GM18520 (cell line): ENCODE data around the gene PPP1R12B.
"Not testable (repeated sequence)": the region's sequence is repeated elsewhere in the genome, so short reads cannot be mapped to it uniquely, and the experiment has no call there.

Experiments
- ATAC-seq: cut with Tn5 transposase; IDR thresholded peaks from one replicate; pipeline ENCODE4 v1.9.1; 2021; ENCODE audit not compliant: unreplicated experiment

PPP1R12B gene

DNA sequence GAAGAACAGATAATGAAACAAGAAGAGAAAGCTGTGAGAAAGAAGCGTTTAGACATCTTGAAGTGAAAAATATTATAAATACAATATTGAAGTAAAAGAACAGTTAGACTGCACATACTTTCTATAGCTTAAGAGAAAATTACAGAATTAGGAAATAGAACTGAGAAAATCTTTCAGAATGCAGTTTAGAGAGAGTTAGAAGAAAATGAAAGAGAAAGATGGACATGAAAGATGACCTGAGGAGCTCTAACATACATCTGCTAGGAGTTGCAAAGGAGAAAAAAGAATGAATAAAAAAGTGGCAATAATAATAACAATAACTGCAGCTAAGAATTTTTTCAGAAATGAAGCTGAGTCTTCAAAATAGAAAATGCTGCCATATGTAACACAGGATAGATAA, 173.0 kb downstream of the PPP1R12B start:
- not testable (repeated sequence) for ATAC-seq

DNA sequence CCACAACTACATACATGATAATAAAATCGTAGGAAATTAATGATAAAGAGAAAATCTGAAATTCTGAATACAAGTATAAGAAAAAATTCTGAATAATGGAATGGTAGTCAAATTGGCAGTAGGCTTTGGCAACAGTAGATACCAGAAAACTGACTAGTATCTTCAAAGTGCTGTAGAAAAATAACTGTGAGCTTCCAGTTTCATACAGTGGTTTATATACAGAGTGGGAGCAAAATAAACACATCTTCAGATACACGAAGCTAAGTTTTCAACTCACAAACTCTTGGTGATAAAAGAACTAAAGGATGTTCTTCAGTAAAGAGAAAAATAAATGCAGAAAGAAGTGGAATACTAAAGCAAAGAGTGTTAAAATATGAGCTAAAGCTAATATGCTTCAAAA, 173.4 kb downstream of the PPP1R12B start:
- no peak for ATAC-seq

DNA sequence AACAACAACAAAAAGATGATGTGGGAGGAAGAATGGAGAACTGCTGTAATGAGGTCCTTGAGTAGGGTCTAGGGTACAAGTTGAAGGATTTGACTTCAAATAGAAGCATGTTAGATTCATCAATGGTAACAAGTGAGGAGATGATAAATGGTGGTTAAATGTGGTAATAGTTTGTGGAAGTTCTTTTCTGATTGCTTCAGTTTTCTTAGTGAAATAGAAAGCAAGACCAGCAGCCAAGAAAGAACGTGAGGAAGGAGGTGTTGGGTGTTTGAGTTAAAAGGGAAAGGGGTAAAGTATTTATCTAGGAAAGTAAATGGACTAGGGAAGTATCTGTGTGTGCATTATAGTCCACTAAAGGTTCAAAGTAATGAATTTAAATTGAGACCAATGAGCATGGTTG, 177.6 kb downstream of the PPP1R12B start:
- ATAC-seq: not testable (repeated sequence)

DNA sequence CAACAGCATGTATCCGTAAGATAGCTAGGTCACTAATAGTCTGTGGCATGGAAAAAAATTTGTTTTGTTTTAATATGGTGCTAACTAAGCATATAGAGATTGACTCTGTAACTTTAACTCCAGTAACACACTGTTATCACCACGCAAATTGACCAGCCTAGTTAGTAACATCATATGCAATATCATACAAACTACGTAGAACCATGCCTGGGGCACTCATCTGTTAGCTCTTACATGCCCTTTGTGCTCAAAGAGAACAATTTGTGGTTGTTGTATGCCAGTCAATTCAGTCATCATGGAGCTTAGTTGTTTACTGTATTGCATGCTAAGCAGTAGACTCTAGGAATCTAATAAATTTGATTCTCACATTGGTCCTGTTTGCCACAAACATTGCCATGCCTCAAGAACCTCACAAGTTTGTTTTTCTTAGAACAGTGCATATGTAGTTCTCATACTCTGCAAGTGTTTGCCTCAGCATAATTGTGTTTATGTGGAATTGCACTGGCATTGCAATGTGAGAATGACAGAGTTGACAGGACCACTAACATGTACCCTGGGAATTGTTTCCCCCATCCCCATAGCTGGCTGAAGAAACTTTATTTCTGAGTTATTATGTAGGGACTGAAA, 179.7 kb downstream of the PPP1R12B start:
- not testable (repeated sequence) for ATAC-seq

DNA sequence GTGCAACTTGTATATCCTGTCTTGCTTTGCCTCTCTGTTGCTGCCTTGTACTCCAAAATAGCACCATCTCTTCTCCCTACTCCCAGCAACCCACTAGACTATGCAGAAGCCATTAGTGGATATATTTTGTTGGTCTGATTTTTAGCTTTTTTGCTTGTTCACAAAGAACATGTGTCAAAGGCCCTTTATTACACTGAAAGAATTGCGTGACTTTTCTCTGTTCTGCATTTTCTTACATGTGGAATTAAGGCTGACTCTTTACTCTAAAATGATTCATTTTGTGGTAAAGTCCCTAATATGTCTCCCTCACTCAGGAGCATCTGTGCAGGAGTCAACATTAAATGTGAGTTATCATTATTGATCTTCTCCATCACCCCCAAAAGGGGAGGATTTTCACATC, 182.2 kb downstream of the PPP1R12B start:
- ATAC-seq: not testable (repeated sequence)

DNA sequence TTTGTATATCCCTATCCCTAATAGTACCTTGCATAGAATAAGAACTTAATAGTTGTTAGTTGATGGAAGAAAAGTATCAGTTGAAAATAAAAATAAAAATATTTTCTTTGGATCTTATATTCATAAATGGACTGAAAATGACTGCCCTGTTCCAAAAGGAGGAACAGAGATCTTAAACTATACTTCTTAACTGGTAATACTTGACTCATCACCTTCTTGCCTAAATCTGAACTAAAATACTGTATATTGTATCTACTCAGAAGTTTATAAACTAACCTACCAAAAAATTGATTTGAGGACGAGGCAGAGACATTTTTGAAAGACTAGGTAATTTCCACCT, 182.9 kb downstream of the PPP1R12B start:
- no peak for ATAC-seq

DNA sequence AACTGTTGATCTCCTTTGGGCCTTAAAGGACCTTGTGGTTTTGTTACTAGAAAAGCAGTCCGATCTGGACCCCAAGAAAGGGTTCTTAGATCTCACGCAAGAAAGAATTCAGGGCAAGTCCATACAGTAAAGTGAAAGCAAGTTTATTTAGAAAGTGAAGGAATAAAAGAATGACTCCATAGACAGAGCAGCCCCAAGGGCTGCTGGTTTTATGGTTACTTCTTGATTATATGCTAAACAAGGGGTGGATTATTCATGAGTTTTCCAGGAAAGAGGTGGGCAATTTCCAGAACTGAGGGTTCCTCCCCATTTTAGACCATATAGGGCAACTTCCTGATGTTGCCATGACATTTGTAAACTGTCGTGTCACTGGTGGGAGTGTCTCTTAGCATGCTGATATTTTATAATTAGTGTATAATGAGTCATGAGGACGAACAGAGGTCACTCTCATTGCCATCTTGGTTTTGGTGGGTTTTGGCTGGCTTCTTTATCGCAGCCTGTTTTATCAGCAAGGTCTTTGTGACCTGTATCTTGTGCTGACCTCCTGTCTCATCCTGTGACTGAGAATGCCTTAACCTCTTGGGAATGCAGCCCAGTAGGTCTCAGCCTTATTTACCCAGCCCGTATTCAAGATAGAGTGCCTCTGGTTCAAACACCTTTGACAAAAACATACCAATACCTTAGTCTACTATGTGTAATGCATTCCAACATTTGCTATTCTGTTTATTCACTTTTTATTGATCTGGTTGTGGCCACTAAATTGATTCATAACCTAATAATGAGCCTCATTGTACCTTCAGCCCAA, 183.5 kb downstream of the PPP1R12B start:
- not testable (repeated sequence) for ATAC-seq

DNA sequence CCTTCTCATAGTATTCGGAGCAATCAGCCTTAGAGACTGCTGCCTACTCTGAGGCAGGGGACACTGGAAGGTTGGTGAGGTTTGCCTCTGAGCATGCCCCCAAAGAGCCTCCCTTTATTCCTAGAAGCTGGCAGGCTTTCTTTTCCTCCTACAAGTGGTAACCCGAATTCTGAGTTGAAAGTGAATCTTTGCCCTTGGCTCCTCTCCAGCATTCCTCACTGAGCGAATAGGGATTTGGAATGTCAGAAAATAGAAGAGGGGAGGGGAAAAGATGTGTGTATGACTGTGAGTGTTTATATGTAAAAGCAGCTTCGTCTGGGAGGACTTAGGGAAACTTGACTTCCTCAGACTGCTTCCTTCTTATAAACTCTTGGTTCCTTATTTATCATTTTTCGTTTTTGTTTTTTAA, 190.7 kb downstream of the PPP1R12B start:
- ATAC-seq: not testable (repeated sequence)

DNA sequence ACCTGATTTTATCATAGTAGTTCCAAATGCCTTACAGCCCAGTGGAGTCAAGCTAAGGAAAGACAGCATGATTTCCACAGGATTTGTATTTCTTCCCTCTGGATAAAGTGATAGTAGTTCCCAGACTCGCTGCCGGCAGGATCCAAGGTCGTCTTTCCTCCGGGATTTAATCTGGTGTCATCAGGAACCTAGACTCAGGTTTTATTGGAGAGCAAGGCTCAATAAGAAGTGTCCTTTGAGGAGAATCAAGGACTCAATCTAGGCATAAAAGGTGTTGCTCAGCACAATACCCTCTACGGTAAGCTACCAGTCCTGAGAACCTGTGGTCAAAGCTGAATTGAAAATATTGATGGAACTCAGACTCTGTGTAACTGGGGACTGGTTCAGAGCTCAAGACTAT, 191.1 kb downstream of the PPP1R12B start:
- ATAC-seq: not testable (repeated sequence)

DNA sequence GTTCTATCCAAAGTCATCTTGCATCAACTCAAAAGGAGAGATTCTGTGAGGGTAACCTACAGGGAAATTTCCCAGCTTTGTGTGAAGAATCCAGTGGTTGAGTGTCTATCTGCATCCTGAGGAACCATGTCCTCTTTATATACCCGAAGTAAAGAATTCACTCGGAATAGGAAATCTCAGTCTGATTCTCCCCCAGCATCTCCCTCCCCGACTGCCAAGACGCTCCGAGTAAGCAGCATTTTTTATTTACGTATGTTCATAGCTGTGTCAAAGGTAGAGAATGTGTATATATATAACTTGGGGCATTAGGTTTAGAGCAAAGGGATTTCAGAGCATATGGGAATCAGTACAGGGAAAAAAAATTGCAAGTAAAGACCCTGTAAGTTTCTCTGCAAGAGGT, 191.5 kb downstream of the PPP1R12B start:
- ATAC-seq: no peak

DNA sequence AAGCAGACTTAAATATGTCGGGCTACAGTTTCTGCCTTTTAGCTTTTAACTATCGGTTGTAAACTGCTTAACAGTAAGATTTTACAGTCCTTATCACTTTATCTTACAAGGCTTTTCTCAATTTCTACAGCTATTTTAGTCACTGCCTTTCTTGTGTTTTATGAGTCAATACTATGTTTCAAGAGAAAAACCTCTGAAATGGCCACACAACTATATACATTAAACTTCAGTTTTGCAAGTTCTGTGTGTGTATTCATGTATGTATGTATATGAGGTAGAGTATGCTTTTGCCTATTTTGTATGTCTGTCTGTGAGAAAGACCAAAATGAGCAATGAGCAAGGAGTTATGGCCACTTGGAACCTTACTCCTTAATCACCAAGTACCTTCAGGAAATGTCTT, 191.9 kb downstream of the PPP1R12B start:
- ATAC-seq: no peak

DNA sequence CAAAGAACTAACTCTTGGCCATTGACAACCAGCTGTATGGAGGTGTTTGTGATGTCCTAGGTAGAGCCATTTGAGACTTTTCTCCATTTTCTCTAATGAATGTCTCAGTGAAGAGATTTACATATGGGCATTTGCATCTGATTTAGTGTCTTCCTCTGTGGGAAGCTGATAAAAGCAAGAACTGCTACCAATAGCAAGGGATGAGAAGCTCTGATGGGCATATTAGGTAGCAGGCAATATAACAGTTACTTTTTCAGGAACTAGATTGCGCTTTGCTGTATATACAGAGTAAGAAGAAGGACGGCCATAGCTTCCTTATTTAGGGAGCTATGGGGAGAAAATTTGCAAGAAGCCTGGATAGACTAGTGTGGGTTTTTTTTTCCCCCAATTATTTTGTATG, 192.4 kb downstream of the PPP1R12B start:
- ATAC-seq: not testable (repeated sequence)

DNA sequence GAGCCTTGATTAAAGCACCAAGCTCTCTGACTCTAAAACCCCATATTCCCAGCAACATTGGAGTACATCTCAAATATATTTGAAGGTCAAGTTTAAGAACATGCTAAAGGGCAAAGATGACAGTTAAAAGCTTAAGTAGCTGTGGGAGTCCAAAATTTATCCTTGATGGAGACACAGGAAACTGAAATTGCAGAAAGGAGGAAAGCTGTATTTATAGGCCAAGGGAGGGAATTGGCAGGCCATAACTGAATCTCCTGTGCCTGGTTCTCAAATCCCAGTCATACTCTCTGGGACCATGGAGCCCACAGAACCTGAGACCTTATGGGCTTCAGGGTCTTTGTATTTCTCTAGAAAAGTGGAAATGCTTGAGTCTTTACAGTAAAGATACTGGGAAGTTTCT, 193.9 kb downstream of the PPP1R12B start:
- not testable (repeated sequence) for ATAC-seq

DNA sequence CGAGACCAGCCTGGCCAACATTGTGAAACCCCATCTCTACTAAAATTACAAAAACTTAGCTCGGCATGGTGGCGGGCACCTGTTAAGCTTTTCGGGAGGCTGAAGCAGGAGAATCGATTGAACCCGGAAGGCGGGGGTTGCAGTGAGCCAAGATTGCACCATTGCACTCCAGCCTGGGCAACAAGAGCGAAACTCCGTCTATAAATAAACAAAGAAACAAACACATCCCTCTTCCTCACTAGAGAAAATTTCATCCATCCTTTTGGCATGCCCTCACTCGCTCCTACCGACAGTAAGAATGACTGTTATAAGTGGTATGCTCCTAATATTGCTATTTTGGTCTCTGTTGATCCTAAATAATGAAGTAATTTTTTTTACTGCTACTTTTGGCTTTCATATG, 195.0 kb downstream of the PPP1R12B start:
- ATAC-seq: not testable (repeated sequence)

DNA sequence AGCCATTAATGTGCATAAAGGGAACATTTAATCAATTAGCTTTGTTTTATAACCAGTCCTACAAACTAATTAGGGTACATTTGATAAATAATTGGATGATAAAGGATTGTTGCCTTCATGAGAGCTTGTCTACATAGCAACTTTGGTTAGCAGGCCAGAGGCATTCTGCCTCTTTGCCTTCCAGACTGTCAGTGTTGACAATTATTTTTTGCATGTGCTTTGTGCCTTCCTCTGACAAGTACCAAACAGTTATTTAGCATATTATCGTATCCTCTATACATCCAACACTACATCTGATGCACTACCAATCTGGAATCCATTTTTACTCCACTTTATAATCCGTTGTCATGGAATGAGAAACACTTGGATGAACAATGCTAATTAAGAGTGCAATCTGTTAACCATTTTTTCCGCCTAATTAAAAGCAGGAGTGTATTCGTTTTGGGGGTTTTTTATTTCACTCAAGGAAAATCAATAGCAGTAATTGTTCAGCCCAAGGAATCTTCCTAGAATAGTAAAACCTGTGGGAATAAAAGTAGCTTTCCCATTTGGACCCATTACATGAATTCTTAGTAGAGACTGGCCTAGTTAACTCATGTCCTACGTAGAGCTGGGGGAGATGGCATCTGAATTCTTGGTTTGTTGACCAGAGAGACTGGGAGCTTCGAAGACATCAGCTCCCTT, 196.4 kb downstream of the PPP1R12B start:
- ATAC-seq: not testable (repeated sequence)

DNA sequence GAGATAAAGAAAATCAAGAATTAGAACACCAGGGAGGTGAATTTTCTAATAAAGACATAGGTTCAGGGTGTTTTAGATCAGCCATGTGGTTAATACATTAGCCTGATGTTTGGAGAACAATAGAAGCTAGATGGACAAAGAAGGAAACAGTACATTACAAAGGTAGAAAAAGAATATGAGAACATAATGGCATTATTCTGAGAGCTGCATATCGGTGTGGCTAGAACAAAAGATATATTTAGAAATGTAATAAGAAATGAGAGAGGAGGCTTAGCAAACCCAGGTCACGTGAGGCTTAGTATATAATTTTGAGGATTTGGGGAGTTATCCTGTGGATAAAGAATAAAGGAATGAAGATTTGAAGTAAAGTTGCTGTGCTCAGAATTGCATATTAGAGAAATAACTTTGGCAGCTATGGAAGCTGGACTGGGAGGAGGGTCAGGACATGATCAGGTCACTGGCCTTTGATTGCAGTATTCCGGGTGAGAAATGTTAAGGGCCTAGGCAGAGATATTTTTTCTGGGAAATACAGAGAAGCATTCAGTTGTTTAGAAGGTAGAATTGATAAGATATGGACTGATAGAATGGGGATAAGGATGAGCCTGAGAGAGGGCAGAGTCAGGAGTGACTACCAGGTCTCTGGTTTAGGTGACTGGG, 197.3 kb downstream of the PPP1R12B start:
- ATAC-seq: not testable (repeated sequence)

DNA sequence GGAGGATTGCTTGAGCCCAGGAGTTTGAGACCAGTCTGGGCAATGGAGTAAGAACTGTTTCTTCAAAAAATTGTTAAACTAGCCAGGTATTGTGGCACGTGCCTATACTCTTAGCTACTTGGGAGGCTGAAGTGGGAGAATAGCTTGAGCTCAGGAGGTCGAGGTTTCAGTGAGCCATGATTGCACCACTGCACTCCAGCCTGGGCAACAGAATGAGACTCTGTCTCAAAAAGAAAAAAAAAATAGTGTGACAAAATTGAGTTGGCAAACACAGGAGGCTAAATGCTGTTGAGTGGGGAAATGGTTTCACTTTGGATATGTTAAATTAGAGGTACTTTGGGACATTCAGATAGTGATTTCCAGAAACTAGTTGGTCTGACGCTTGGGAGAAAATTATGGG, 197.9 kb downstream of the PPP1R12B start:
- ATAC-seq: peak; percentile 5

DNA sequence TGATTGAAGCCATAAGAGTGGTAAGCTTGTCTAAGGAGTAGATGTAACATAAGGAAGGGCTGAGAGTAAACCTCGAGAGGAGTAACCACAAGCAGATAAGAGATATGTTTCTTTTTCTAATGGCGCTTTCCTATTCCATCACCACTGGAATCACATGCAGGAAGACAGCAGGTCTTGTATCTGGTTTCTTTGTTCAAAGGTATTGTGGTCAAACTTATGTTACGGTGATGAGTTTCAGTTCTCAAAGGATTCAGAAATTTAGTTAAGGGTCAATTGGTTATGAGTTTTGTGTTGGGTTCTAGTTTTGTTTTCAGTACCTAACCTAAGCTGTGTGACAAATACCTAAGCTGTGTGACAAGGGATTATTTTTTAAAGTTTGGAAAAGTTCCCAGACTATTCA, 198.3 kb downstream of the PPP1R12B start:
- ATAC-seq: peak; percentile 80

DNA sequence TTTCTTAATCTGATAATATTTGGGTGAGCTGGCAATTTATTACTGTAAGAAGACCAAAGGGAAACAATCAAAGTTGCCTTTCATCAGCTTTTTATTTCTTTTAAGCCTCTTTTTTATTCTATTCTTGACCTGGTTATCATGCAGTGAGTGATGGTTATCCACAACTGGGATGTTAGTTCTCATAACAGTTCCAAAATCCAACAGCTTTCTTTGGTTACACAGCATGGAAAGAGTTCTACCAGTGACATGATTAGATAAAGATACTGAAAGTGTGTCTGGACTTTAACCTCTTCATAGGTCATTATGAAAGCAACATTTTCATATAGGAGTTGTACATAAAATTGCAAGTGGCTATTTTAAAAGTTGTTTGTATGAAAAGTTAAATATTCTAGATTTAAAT, 198.7 kb downstream of the PPP1R12B start:
- peak; percentile 22 for ATAC-seq

DNA sequence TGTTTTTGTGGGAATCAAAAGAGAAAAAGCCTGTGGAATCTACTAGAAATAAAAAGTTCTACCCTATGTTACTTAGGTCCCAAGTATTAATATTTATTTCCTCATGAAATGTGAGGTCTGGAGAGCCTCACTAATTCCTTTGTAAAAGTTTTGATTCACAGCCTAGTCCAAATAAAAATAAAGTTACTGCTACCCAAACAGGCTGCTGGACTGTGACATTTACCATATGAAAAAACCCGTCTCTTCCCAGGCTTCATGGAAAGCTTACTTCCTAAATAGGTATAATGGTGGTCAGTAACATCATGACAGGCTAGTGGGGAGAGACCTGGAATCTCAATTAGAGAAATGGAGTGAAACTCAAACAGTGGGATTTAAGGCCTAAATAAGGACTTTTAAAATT, 201.6 kb downstream of the PPP1R12B start:
- not testable (repeated sequence) for ATAC-seq

DNA sequence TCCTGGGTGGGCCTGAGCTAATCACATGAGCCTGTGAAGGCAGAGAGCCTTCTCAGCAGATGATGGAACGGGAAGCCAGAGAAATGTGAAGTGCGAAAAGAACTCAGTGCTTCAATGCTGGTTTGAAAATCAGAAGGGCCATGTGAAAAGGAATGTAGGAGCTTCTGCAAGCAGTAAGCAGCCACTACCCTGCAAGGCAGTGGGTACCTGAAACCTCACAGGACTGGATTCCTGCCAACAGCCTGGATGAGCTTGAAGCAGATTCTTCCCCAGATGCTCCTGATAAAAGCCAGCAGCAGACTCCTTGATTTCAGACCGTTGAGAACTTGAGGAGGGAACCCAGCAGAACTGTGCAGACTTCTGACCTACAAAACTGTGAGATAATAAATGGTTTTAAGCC, 203.2 kb downstream of the PPP1R12B start:
- no peak for ATAC-seq
